NK-92 (cell line): ENCODE data around the gene AMY1A.
"Not testable (repeated sequence)": the region's sequence is repeated elsewhere in the genome, so short reads cannot be mapped to it uniquely, and the experiment has no call there.

Experiments used
- DNase-seq: peaks from one replicate; lab custom pipeline; 2025; ENCODE audit not compliant: unreplicated experiment; lab: John Stamatoyannopoulos, UW

The AMY1A gene

GRCh38 chr1:103655460-103655859, at the start of gene AMY1A:
Gene AMY1A, plus strand, starts transcription at chr1:103655760. Its CDS starts 571 bp downstream, at chr1:103656331.
- not testable (repeated sequence) for DNase-seq

GRCh38 chr1:103616362-103616761, 39.2 kb upstream of the AMY1A start:
- no peak for DNase-seq

GRCh38 chr1:103616994-103617477, 38.5 kb upstream of the AMY1A start, which contains the start of gene AMY2A:
Gene AMY2A, plus strand, starts transcription at chr1:103617427. Its CDS starts 14 bp downstream, at chr1:103617441.
- DNase-seq: not testable (repeated sequence)

GRCh38 chr1:103627436-103627835, 28.1 kb upstream of the AMY1A start:
- not testable (repeated sequence) for DNase-seq

- DNase-seq: not testable (repeated sequence)
These were observed 14.4 kb upstream of the AMY1A start for GRCh38 chr1:103641194-103641593.

- not testable (repeated sequence) for DNase-seq
These were observed 11.7 kb upstream of the AMY1A start for GRCh38 chr1:103643908-103644307.

GRCh38 chr1:103650305-103650704, 5.3 kb upstream of the AMY1A start:
- not testable (repeated sequence) for DNase-seq

GRCh38 chr1:103650889-103651288, 4.7 kb upstream of the AMY1A start:
- DNase-seq: not testable (repeated sequence)

- DNase-seq: not testable (repeated sequence)
These were observed 1.4 kb upstream of the AMY1A start for GRCh38 chr1:103654133-103654532.

- not testable (repeated sequence) for DNase-seq
These were observed 20.8 kb downstream of the AMY1A start for GRCh38 chr1:103676335-103676734.

- not testable (repeated sequence) for DNase-seq
These were observed 40.5 kb downstream of the AMY1A start, which contains the start of gene AMY1B for GRCh38 chr1:103696110-103696509. Gene AMY1B, minus strand, starts transcription at chr1:103696210. Its CDS starts 571 bp downstream, at chr1:103695639.

GRCh38 chr1:103697430-103697829, 41.9 kb downstream of the AMY1A start:
- not testable (repeated sequence) for DNase-seq

- DNase-seq: not testable (repeated sequence)
These were observed 45.1 kb downstream of the AMY1A start for GRCh38 chr1:103700669-103701068.

- not testable (repeated sequence) for DNase-seq
These were observed 45.7 kb downstream of the AMY1A start for GRCh38 chr1:103701256-103701655.

GRCh38 chr1:103707670-103708069, 52.1 kb downstream of the AMY1A start:
- not testable (repeated sequence) for DNase-seq

- not testable (repeated sequence) for DNase-seq
These were observed 54.8 kb downstream of the AMY1A start for GRCh38 chr1:103710381-103710780.
